SU-DHL-6 (cell line): Measurements from ENCODE around the gene TNMD.

Source experiments
- EZH2phosphoT487 ChIP-seq: fragments of 200-600 bp; sonication (generic), shearing (Covaris generic); conservative IDR thresholded peaks from 2 replicates; pipeline ENCODE4 v1.6.1; 2018; ENCODE audit warnings: mild to moderate bottlenecking, antibody characterized with exemption, low read length, moderate library complexity, mixed read lengths
- TF ChIP-seq, protein P1 (sequence below): fragments of 200-600 bp; sonication (generic); IDR thresholded peaks from one replicate; pipeline ENCODE4 v1.5.1; 2017; ENCODE audit warnings: antibody characterized with exemption, mild to moderate bottlenecking, low read length, moderate library complexity; ENCODE audit not compliant: insufficient read depth, poor library complexity, severe bottlenecking

DNA sequence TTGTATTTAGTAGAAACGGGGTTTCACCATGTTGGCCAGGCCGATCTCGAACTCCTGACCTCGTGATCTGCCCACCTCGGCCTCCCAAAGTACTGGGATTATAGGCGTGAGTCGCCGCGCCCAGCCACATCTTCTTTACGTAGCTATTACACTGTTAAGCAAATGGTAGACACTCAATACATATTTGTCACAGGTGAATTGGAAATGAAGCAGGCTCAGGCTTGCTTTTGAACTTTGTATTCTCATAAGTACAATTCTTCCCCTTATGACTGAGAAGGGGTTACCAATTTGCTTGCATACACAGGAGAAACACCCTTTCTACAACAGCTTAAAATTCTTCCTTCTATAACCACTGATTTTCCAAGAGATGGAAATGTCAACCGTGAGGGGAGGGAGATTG is 58.5 kb downstream of the TNMD start:
- TF ChIP-seq, protein P1, sequence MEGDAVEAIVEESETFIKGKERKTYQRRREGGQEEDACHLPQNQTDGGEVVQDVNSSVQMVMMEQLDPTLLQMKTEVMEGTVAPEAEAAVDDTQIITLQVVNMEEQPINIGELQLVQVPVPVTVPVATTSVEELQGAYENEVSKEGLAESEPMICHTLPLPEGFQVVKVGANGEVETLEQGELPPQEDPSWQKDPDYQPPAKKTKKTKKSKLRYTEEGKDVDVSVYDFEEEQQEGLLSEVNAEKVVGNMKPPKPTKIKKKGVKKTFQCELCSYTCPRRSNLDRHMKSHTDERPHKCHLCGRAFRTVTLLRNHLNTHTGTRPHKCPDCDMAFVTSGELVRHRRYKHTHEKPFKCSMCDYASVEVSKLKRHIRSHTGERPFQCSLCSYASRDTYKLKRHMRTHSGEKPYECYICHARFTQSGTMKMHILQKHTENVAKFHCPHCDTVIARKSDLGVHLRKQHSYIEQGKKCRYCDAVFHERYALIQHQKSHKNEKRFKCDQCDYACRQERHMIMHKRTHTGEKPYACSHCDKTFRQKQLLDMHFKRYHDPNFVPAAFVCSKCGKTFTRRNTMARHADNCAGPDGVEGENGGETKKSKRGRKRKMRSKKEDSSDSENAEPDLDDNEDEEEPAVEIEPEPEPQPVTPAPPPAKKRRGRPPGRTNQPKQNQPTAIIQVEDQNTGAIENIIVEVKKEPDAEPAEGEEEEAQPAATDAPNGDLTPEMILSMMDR = no peak
- TF ChIP-seq EZH2phosphoT487 = no peak
